AG09319 (cell line): ENCODE data around the gene CHRNA9.

Source experiments
- DNase-seq: peaks from one replicate; pipeline ENCODE4 v3.0.0-alpha.2; 2010; ENCODE audit warnings: low read depth; ENCODE audit errors: extremely low read depth
- TF ChIP-seq, protein P1 (sequence below): IDR thresholded peaks from 2 replicates; pipeline ENCODE4 v1.5.1; 2011; ENCODE audit warnings: low read depth, mild to moderate bottlenecking, inconsistent platforms, low read length, moderate library complexity

The CHRNA9 gene

GRCh38 chr4:40375095-40375494, 40.0 kb downstream of the CHRNA9 start:
- DNase-seq: no peak
- TF ChIP-seq, protein P1, sequence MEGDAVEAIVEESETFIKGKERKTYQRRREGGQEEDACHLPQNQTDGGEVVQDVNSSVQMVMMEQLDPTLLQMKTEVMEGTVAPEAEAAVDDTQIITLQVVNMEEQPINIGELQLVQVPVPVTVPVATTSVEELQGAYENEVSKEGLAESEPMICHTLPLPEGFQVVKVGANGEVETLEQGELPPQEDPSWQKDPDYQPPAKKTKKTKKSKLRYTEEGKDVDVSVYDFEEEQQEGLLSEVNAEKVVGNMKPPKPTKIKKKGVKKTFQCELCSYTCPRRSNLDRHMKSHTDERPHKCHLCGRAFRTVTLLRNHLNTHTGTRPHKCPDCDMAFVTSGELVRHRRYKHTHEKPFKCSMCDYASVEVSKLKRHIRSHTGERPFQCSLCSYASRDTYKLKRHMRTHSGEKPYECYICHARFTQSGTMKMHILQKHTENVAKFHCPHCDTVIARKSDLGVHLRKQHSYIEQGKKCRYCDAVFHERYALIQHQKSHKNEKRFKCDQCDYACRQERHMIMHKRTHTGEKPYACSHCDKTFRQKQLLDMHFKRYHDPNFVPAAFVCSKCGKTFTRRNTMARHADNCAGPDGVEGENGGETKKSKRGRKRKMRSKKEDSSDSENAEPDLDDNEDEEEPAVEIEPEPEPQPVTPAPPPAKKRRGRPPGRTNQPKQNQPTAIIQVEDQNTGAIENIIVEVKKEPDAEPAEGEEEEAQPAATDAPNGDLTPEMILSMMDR: no peak

DNA sequence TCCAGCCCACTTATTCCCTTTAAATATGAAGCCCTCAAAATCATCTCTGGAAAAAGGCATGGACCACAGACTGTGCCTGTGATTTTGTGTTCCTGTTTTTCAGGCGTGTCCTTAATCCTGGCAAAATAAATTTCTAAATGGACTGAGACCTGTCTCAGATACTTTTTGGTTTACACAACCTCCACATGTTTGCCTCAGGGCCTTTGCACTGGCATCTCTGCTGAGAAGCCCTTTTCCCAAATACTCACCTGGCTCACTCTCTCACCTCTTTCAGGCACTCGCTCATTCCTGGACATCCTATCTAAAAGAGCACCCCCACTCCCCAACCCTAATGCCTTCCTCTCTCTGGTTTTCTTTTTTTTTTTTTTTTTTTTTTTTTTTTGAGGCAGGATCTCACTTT, 40.5 kb downstream of the CHRNA9 start:
- TF ChIP-seq, protein P1: no peak
- no peak for DNase-seq

DNA sequence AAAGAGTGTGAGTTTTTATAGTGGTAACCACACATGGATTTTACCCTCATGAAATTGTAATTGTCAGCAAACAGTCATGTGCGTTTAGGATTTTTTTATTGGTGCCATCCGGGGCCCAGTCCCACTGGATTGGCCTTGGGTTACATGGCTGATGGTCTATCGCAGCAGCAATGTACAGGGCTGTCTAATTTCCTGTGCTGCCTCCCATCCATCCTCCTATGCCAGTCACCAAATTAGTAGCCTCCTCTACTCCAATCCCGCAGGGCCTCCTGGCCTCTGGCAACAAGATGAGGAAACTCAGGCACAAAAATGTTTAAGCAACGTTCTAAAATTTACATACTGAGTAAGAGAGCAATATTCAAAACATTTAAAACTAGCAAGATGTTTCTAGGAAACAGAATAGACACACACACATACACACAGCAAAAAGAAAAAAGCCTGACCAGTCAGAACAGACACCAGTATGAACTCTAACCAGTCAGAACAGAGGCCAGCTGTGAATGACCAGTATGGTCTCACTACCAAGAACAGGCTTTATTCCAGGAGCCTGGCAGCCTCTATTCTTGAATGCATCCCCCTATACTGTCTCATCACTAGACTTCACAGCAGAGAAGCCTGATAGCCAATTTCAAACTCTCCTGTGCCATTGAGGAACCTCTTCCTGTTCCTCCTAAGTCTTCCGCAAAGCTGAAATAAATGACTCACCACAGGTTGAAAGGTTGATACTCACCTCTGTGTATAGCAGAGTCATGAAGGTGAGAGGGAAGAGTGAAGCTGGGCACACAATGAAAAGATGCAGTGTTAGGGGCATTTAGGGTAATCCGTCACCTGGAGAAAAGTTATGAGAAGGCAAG, 42.6 kb downstream of the CHRNA9 start:
- TF ChIP-seq, protein P1: no peak
- DNase-seq: no peak

DNA sequence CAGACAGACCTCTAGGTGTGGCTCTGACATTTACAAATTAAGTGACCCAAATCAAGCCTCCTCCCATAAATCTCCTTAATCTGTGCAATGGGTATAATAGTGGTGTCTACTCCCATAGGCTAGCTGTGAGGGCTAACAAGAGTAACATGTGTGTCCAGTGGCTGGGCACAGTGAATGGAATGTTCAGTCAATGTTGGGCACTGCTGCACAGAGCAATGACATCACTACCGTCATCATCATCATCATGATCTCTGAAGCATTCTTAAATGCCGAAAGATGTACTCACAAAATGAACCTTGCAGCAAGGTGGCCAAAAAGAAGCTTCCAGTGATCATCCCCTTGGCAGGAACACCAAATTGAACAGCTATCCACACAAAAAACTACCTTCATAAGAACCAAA, 43.5 kb downstream of the CHRNA9 start:
- TF ChIP-seq, protein P1: no peak
- DNase-seq: no peak

DNA sequence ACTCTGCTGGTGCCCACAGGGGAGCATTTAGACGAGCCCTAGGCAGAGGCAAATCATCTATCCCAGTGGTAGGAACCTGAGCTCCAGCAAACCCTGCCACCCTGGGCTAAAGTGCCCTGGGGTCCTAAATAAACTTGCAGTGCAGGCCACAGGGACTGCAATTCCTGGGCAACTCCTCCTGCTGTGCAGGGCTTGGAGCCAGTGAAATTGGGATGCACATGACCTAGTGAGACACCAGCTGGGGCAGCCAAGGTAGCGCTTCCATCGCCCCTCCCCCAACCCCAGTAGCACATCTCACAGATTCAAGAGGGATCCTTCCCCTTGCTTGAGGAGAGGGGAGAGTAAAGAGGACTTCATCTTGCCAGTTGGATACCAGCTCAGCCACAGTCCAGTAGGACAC, 44.1 kb downstream of the CHRNA9 start:
- TF ChIP-seq, protein P1: no peak
- no peak for DNase-seq

GRCh38 chr4:40380647-40381046, 45.5 kb downstream of the CHRNA9 start:
- TF ChIP-seq, protein P1: no peak
- no peak for DNase-seq

DNA sequence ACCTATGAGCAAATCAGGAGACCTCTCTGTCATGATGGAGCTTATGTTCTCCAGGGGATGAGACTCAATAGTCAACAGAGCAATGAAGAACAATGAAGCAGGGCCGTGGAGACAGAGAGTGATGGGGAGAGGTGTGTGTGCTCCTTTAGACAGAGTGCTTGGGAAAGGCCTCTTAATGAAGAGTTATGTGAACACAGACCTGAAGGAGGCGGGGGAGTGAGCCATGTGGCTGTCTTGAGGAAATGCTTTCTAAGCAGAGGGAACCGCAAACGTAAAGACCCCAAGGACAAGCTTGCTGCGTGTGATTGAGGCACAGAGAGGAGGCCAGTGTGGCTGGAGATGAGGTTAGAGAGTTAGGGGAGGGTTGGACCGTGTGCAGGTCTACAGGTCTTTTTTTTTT, 53.1 kb downstream of the CHRNA9 start:
- no peak for DNase-seq
- TF ChIP-seq, protein P1: no peak
